IgD-negative memory B cell (primary cell): ENCODE data around the gene PHF3. TPM values are rescaled to one million over a fixed set of nuclear protein-coding genes. Genes with fewer than 3 reads are reported as not detected.
"Not testable (repeated sequence)": the region's sequence is repeated elsewhere in the genome, so short reads cannot be mapped to it uniquely, and the experiment has no call there.

ENCODE experiments used
- H3K27ac Mint-ChIP-seq, 3 donors: one replicate each; pipeline ENCODE4 v1.8.0; 2020 to 2022; ENCODE audit warnings: mild to moderate bottlenecking in 3 of 3, mixed read lengths in 3 of 3, moderate library complexity in 1 of 3
- H3K27me3 Mint-ChIP-seq: one replicate; pipeline ENCODE4 v1.8.0; 2021; ENCODE audit warnings: mixed read lengths
- H3K36me3 Mint-ChIP-seq: one replicate; pipeline ENCODE4 v1.8.0; 2020; ENCODE audit warnings: mild to moderate bottlenecking, mixed read lengths
- H3K4me1 Mint-ChIP-seq, 3 donors: one replicate each; pipeline ENCODE4 v1.8.0; 2020 to 2022; ENCODE audit warnings: mixed read lengths in 3 of 3, mild to moderate bottlenecking in 1 of 3
- H3K4me3 Mint-ChIP-seq, 4 donors: one replicate each; pipeline ENCODE4 v1.8.0; 2020 to 2022; ENCODE audit warnings: mild to moderate bottlenecking in 4 of 4, mixed read lengths in 4 of 4, moderate library complexity in 3 of 4
- H3K9me3 Mint-ChIP-seq, 3 donors: one replicate each; pipeline ENCODE4 v1.8.0; 2020 to 2021; ENCODE audit warnings: mixed read lengths in 3 of 3, mild to moderate bottlenecking in 1 of 3
- polyA plus RNA-seq: library from polyadenylated mRNA; unstranded; fragments of 300-500 nt; fragmentation: Illumina TruSeq; gene quantifications from one replicate; pipeline ENCODE4 v1.2.3, GENCODE V29; 2021

PHF3 gene
- polyA plus RNA-seq, 1 donor from 2014 or later = 36.6 TPM

DNA sequence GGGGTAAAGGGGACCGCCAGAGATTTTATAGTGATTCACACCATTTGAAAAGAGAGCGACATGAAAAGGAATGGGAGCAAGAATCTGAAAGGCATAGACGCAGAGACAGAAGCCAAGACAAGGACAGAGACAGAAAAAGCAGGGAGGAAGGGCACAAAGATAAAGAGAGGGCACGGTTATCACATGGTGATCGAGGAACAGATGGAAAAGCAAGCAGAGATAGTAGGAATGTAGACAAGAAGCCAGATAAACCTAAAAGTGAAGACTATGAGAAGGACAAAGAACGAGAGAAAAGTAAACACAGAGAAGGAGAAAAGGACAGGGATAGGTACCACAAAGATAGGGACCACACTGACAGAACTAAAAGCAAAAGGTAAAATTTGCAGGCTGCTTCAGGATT lies 77.7 kb downstream of the PHF3 start:
- H3K4me1 Mint-ChIP-seq = no peaks in the 10 kb centered on the region
- no peaks in the 10 kb centered on the region for H3K27me3 Mint-ChIP-seq
- H3K9me3 Mint-ChIP-seq = no peaks in the 10 kb centered on the region
- peak overlapping the region in 2 of 3 donors; percentile 41 to 75 for H3K27ac Mint-ChIP-seq
- no peak overlapping the region for H3K4me3 Mint-ChIP-seq
- peaks cover 8% of the 10 kb centered on the region for H3K36me3 Mint-ChIP-seq

DNA sequence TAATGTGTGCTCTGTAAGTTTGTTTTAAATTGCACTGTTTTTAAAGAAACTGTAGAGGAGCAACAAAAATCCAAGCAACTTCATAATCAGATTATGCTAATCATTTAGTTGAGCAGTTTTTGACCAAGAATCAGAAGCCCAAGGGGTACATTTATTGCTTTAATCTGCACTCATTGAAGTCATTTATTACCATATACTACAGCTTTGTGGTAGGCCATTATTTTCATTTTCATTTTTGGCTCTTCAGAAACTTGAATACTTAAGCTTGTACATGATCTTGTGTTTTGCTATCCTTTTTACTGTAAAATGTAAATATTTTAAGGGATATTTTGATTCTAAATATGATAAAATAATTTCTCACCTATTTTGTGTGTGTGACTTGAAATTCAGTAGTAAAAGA lies 78.5 kb downstream of the PHF3 start:
- Mint-ChIP-seq H3K27ac (no peak overlapping the region), H3K36me3 (peaks cover 8% of the 10 kb centered on the region), H3K4me3 (no peak overlapping the region), H3K4me1 (no peaks in the 10 kb centered on the region), H3K27me3 (no peaks in the 10 kb centered on the region), H3K9me3 (no peaks in the 10 kb centered on the region)

DNA sequence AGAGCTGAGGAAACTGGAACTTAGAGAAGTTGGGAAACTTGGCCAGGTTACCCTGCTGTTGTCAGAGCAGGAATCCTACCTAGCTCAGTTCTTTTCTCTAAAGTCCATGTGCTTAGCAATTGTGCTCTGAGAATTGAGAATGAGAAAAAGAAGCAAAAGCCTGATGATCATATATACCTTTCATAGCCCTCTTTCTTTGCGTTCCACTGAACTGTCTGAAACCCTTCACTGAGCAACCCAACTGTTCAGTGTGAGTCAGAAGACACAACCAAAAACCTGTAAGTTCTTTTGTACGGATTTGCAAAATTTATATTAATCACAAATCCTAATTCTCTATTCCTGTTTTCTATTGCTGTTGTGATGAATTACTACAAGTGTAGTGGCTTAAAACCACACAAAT lies 80.6 kb downstream of the PHF3 start:
- H3K27me3 Mint-ChIP-seq = no peaks in the 10 kb centered on the region
- no peak overlapping the region for H3K4me3 Mint-ChIP-seq
- H3K27ac Mint-ChIP-seq = peak overlapping the region in 1 of 3 donors; percentile 19
- no peaks in the 10 kb centered on the region for H3K9me3 Mint-ChIP-seq
- H3K4me1 Mint-ChIP-seq = no peaks in the 10 kb centered on the region
- peaks cover 8% of the 10 kb centered on the region for H3K36me3 Mint-ChIP-seq

DNA sequence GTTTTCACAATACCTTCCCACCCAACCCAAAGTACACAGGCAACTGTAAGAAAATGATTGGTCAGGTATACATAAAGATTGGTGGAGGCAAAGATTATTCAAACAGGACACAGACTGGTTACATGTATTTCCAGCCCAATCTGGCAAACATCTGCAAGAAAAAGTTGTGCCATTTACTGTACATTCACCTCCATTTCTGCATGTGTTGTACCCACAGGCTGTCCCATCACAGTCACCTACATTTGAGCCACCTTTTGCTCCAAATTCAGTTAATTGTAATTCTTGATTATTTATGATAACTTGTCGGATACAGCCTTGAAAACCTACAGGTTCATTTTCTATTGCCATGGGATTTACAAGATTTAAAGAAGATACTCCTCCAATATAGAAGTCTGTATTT lies 85.6 kb downstream of the PHF3 start:
- Mint-ChIP-seq H3K9me3 (peaks cover 0 to 2% (median 0%) of the 10 kb centered on the region in 3 donors), H3K27ac (no peak overlapping the region), H3K36me3 (no peaks in the 10 kb centered on the region), H3K4me3 (no peak overlapping the region), H3K27me3 (no peaks in the 10 kb centered on the region), H3K4me1 (no peaks in the 10 kb centered on the region)

DNA sequence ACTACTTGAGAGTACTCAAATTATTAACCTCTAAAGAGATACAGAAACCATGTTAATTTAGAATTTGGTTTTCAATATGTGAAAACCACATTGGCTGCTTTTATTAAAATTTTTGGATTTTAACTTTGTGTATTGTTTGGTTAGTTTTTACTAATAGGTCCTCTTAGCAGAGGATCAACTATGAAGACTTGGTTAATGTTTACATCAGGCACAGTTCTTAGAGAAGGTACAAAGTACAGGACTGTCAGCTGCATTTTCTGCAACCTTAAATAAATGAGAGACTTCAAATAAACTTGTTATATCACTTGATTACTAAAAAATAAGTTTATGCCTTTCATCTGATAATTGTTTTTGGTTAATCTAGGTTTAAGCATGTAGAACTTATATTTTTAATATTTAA lies 89.1 kb downstream of the PHF3 start:
- Mint-ChIP-seq H3K36me3 (no peaks in the 10 kb centered on the region), H3K9me3 (peaks cover 0 to 2% (median 0%) of the 10 kb centered on the region in 3 donors), H3K4me1 (no peaks in the 10 kb centered on the region), H3K27ac (no peak overlapping the region), H3K27me3 (no peaks in the 10 kb centered on the region), H3K4me3 (no peak overlapping the region)

DNA sequence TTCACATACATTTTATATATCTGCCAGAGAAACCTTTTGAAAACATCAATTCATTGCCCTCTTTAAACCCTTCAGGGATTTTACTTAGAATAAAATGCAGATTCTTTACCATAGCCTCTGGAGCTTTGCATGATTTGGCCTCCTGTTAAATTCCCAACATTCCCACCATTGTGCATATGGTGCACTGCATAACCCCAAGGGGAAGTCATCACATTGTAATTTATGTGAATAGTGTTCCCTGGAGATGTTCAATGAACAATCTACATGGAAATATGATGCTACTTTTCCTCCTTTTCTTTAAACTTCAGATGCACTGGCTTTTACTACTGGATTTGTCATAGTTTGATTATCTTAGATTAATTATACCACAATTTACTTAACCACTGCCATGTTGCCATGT lies 94.7 kb downstream of the PHF3 start:
- peaks cover 2% of the 10 kb centered on the region for H3K36me3 Mint-ChIP-seq
- no peaks in the 10 kb centered on the region for H3K27me3 Mint-ChIP-seq
- peaks cover 0 to under 1% (median 0%) of the 10 kb centered on the region in 3 donors for H3K9me3 Mint-ChIP-seq
- H3K4me1 Mint-ChIP-seq = no peaks in the 10 kb centered on the region
- H3K4me3 Mint-ChIP-seq = no peak overlapping the region
- no peak overlapping the region for H3K27ac Mint-ChIP-seq

DNA sequence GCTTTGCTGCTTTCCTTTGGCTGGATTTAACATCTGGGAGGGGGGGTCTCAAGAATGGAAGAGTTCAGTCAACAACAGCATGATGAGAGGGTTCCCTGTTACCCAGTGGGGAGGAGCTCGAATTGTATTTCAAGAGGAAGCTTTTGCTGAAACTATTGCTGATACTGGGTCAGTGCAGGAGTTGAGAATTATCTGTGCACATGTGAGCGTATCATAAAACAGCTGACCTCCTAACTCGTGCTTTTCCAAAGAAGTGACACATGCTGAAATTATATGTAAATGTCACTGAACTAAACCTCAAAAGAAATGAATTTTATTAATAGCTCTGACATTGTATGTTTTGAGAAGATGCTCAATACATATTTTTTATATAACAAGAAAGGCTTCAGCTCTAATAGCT lies 96.3 kb downstream of the PHF3 start:
- H3K4me3 Mint-ChIP-seq = no peak overlapping the region

DNA sequence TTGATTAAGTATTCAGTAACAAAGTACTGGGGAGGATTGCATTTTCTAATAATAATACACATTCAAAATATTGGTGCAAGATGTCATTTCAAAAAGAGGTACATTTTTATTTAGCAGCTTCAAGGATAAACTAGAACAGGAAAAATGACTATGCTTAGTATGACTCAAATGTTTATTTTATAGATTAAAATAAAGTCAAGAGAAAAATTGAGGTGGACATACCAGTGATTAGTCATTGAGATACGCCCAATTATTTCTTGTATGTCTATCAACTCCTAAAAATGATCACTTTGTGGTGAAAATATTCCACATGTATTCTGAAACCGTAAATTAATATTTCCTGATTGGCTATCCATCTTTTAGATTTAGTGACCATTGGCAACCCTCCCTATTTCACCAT lies 96.7 kb downstream of the PHF3 start:
- H3K36me3 Mint-ChIP-seq = peaks cover 2% of the 10 kb centered on the region
- no peak overlapping the region for H3K4me3 Mint-ChIP-seq
- H3K27ac Mint-ChIP-seq = peak overlapping the region in 1 of 3 donors; percentile 38
- H3K4me1 Mint-ChIP-seq = no peaks in the 10 kb centered on the region
- peaks cover 0 to 6% (median 0%) of the 10 kb centered on the region in 3 donors for H3K9me3 Mint-ChIP-seq
- H3K27me3 Mint-ChIP-seq = no peaks in the 10 kb centered on the region

More for the DNA sequence above, 96.3 kb downstream of the PHF3 start:
- Mint-ChIP-seq H3K36me3 (peaks cover 2% of the 10 kb centered on the region), H3K4me1 (no peaks in the 10 kb centered on the region), H3K27ac (no peak overlapping the region), H3K27me3 (no peaks in the 10 kb centered on the region), H3K9me3 (peaks cover 0 to 6% (median 0%) of the 10 kb centered on the region in 3 donors)

DNA sequence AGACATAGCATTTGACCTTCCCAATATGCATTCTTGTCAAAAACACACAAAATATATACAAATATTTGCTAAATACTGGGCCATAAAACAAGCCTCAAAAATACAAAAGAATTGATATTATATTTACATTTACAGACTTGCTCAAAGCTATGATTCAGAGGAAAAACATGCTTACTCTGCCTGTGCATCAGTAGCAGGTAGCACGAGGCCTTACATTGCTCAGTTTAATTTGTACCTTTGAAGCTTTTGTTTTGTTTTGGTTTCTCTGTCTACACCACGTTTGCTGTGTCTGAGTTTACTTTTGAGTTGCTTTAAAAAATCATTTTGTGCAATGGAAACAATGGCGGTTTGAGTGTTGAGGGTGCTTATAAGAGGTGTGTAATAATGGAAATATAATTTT lies 99.3 kb downstream of the PHF3 start:
- Mint-ChIP-seq H3K4me1 (no peaks in the 10 kb centered on the region), H3K27me3 (no peaks in the 10 kb centered on the region), H3K9me3 (peaks cover 0 to 6% (median 0%) of the 10 kb centered on the region in 3 donors), H3K4me3 (no peak overlapping the region), H3K27ac (no peak overlapping the region), H3K36me3 (peaks cover 2% of the 10 kb centered on the region)

DNA sequence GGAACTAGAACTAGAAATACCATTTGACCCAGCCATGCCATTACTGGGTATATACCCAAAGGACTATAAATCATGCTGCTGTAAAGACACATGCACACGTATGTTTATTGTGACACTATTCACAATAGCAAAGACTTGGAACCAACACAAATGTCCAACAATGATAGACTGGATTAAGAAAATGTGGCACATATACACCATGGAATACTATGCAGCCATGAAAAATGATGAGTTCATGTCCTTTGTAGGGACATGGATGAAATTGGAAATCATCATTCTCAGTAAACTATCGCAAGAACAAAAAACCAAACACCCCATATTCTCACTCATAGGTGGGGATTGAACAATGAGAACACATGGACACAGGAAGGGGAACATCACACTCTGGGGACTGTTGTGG lies 102.6 kb downstream of the PHF3 start:
- H3K27ac Mint-ChIP-seq, H3K4me3 Mint-ChIP-seq, H3K9me3 Mint-ChIP-seq, H3K36me3 Mint-ChIP-seq, H3K27me3 Mint-ChIP-seq, H3K4me1 Mint-ChIP-seq: not testable (repeated sequence)

DNA sequence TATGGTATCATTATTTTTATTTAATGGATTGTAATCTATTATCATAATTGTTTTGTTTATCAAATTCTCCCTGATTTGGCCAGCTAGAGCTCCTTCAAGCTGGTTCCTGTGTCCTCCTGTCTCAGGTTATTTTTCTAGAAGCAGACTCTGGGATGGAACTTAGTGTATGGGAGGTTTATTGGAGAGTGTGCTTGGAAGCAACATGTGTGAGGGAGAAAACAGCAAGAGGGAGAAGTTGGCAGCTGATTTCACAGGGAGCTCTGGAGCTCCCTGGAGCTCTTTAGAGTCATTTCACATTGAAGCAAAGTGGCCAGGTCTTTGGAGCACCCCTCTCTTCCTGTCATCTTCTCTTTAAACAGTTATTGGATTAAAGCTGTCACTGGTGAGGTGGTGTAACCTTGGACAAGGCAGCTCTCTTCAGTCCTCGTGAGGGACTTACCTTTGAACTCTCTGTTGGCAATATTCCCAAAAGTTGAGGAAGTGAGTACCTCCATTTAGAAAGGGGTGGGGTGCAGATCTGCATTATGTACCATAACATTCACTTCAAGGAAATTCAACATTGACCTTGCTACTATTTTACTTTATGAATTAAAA lies 103.6 kb downstream of the PHF3 start:
- Mint-ChIP-seq H3K4me1 (no peaks in the 10 kb centered on the region), H3K36me3 (no peaks in the 10 kb centered on the region), H3K9me3 (peaks cover 0 to 10% (median 2%) of the 10 kb centered on the region in 3 donors), H3K27me3 (no peaks in the 10 kb centered on the region), H3K4me3 (no peak overlapping the region), H3K27ac (no peak overlapping the region)

DNA sequence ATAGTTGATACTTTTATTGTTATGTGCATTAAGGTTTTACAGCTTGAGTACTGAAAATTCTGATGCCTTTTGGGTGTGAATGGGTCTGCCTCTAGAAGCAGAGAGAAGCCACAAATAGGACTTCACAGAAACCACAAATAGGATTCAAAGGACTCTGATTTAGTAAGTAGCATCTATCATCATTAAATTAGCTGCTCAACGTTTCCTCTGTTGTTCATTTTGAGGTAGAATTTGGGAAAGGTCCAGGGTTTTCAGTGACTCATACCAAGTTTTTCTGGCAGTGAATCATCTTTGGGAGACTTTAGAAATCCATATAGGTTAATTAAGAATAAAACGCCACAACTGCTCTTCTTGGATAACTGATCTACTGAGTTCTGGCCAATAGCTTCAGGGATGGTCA lies 105.1 kb downstream of the PHF3 start:
- H3K4me1 Mint-ChIP-seq = no peaks in the 10 kb centered on the region
- H3K36me3 Mint-ChIP-seq = no peaks in the 10 kb centered on the region

DNA sequence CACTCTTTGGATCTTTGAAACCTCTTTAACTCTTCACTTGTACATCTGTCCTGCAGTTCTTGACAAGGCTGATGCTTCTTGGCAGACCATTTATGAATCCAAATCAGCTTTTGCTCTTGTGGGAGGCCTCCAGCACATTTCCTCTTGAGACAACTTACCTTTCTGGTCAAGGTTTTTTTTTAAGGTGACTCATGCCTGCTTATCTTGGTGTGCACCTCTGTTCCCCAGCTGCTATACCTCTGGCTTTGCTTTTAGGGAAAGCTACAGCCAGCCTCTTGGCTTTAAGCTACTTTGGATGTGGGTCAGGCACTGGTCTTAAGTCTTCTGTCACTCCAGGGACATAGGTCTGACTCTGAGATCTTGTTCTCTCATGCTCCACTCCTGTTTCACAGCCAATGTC lies 106.5 kb downstream of the PHF3 start:
- peak overlapping the region in 1 of 3 donors; percentile 1 for H3K27ac Mint-ChIP-seq
- H3K36me3 Mint-ChIP-seq = peaks cover under 1% of the 10 kb centered on the region
- no peaks in the 10 kb centered on the region for H3K4me1 Mint-ChIP-seq
- H3K4me3 Mint-ChIP-seq = no peak overlapping the region
- peaks cover 5% of the 10 kb centered on the region for H3K27me3 Mint-ChIP-seq
- H3K9me3 Mint-ChIP-seq = peaks cover 0 to 4% (median 2%) of the 10 kb centered on the region in 3 donors

More for the DNA sequence above, 105.1 kb downstream of the PHF3 start:
- H3K9me3 Mint-ChIP-seq = peaks cover 0 to 5% (median 2%) of the 10 kb centered on the region in 3 donors
- H3K27ac Mint-ChIP-seq = no peak overlapping the region
- H3K4me3 Mint-ChIP-seq = no peak overlapping the region
- H3K27me3 Mint-ChIP-seq = no peaks in the 10 kb centered on the region

DNA sequence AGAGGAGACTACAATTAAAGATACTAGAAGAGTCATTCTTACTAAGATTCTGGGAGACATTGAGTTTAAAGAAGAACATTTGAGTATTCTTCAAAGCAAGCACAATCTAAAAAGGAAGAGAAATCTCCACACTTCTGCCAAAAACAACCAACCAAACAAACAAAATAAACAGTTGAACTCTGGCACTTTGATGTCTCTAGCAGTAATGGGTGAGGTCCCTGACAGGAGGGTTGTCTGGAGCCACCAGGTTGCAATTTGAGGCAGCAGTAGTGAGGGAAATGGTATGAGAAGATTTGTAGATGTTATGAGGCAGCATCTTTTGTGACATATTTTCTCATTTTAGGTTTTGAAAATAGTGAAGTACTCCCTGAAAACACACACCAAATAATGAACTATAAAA lies 108.1 kb downstream of the PHF3 start:
- H3K9me3 Mint-ChIP-seq = peaks cover 3 to 5% (median 4%) of the 10 kb centered on the region in 3 donors
- H3K27ac Mint-ChIP-seq = no peak overlapping the region
- H3K36me3 Mint-ChIP-seq = peaks cover 4% of the 10 kb centered on the region
- H3K27me3 Mint-ChIP-seq = peaks cover 5% of the 10 kb centered on the region
- H3K4me3 Mint-ChIP-seq = no peak overlapping the region
- no peaks in the 10 kb centered on the region for H3K4me1 Mint-ChIP-seq

DNA sequence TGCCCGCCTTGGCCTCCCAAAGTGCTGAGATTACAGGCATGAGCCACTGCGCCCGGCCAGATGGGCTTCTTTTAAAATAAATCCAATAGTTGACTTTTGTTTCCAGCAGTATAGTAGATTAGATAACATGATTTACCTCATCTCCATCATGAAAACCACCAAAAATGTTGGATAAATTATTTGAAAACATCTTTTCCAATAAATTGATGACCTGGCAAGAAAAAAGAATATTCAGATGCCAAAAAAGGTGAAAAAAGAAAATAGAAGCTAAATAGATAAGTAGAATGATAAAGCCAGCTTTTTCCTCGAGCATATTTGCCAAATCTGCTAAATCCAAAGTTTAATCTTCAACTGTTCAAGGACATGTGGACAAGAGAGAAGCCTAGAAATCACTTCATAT lies 109.2 kb downstream of the PHF3 start:
- Mint-ChIP-seq H3K36me3 (peaks cover 4% of the 10 kb centered on the region), H3K9me3 (peaks cover 3 to 5% (median 4%) of the 10 kb centered on the region in 3 donors), H3K27ac (no peak overlapping the region), H3K27me3 (peaks cover 5% of the 10 kb centered on the region), H3K4me3 (no peak overlapping the region), H3K4me1 (no peaks in the 10 kb centered on the region)

DNA sequence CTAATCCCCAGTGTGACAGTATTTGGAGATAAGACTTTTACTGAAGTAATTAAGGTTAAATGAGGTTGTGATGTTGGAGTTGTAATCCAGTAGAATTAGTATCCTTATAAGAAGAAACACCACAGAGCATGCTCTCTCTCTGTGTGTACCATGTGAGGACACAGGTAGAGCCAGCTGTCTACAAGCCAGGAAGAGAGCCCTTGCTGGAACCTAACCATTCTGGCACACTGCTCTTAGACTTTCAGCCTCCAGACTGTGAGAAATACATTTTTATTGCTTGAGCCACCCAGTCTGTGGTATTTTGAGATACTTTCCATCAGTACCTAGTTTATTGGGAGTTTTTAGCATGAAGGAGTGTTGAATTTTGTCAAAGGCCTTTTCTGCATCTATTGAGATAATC lies 110.2 kb downstream of the PHF3 start:
- peaks cover 0 to 5% (median 3%) of the 10 kb centered on the region in 3 donors for H3K9me3 Mint-ChIP-seq
- no peaks in the 10 kb centered on the region for H3K4me1 Mint-ChIP-seq

More for the DNA sequence above, 110.2 kb downstream of the PHF3 start:
- Mint-ChIP-seq H3K4me3 (no peak overlapping the region), H3K27ac (no peak overlapping the region), H3K27me3 (peaks cover 5% of the 10 kb centered on the region), H3K36me3 (peaks cover 4% of the 10 kb centered on the region)
